Progenitor cell of endocrine pancreas (in vitro differentiated cells): ENCODE measurements around the gene AKAP9. TPM values are rescaled to one million over a fixed set of nuclear protein-coding genes. Genes with fewer than 3 reads are reported as not detected.
"Not testable (repeated sequence)": the region's sequence is repeated elsewhere in the genome, so short reads cannot be mapped to it uniquely, and the experiment has no call there.

Source experiments
- DNase-seq: peaks from one replicate; pipeline ENCODE4 v3.0.0; 2021; ENCODE audit warnings: low spot score; ENCODE audit not compliant: unreplicated experiment
- H3K27ac Mint-ChIP-seq: 2 replicates; pipeline ENCODE4 v1.8.0; 2021; ENCODE audit warnings: mild to moderate bottlenecking, moderate library complexity, mixed read lengths
- H3K27me3 Mint-ChIP-seq: 2 replicates; pipeline ENCODE4 v1.8.0; 2021; ENCODE audit warnings: mixed read lengths
- H3K36me3 Mint-ChIP-seq: 2 replicates; pipeline ENCODE4 v1.8.0; 2022; ENCODE audit warnings: mixed read lengths; ENCODE audit not compliant: insufficient read depth
- H3K4me1 Mint-ChIP-seq: 2 replicates; pipeline ENCODE4 v1.8.0; 2021; ENCODE audit warnings: low read depth, mixed read lengths
- H3K4me3 Mint-ChIP-seq: 2 replicates; pipeline ENCODE4 v1.8.0; 2021; ENCODE audit warnings: low read depth, mild to moderate bottlenecking, moderate library complexity, mixed read lengths
- H3K9me3 Mint-ChIP-seq: 2 replicates; pipeline ENCODE4 v1.8.0; 2021; ENCODE audit warnings: low read depth, mixed read lengths
- CTCF ChIP-seq: fragments of 200-600 bp; sonication (generic); IDR thresholded peaks from one replicate; pipeline ENCODE4 v1.5.0; 2021; ENCODE audit warnings: antibody characterized with exemption, mild to moderate bottlenecking; ENCODE audit not compliant: unreplicated experiment
- total RNA-seq: library from RNA; stranded (reverse); gene quantifications from 2 replicates; pipeline ENCODE4 v1.2.1, GENCODE V29; 2021

Gene AKAP9
- total RNA-seq, 1 donor from 2014 or later: 105 TPM

- H3K4me1 Mint-ChIP-seq: no peaks in the 10 kb centered on the region
- H3K36me3 Mint-ChIP-seq: peaks cover 11% of the 10 kb centered on the region
- no peaks in the 10 kb centered on the region for H3K9me3 Mint-ChIP-seq
- H3K27ac Mint-ChIP-seq: no peak overlapping the region
- no peak for TF ChIP-seq CTCF
- no peak overlapping the region for H3K4me3 Mint-ChIP-seq
- no peaks in the 10 kb centered on the region for H3K27me3 Mint-ChIP-seq
- no peak for DNase-seq
Measured at GRCh38 chr7:91973639-91974038, 33.0 kb downstream of the AKAP9 start.

GRCh38 chr7:91974066-91974465 is 33.4 kb downstream of the AKAP9 start:
- Mint-ChIP-seq H3K4me1 (no peaks in the 10 kb centered on the region), H3K27me3 (no peaks in the 10 kb centered on the region), H3K4me3 (no peak overlapping the region), H3K9me3 (no peaks in the 10 kb centered on the region), H3K27ac (no peak overlapping the region), H3K36me3 (peaks cover 11% of the 10 kb centered on the region)
- DNase-seq: no peak
- TF ChIP-seq CTCF: no peak

- Mint-ChIP-seq H3K4me1 (no peaks in the 10 kb centered on the region), H3K4me3 (no peak overlapping the region), H3K9me3 (no peaks in the 10 kb centered on the region), H3K36me3 (peaks cover 16% of the 10 kb centered on the region), H3K27me3 (no peaks in the 10 kb centered on the region), H3K27ac (no peak overlapping the region)
- no peak for DNase-seq
- no peak for TF ChIP-seq CTCF
Measured at GRCh38 chr7:91976743-91977142, 36.1 kb downstream of the AKAP9 start.

- TF ChIP-seq CTCF: no peak
- no peak overlapping the region for H3K27ac Mint-ChIP-seq
- peaks cover 15% of the 10 kb centered on the region for H3K9me3 Mint-ChIP-seq
- H3K4me3 Mint-ChIP-seq: no peak overlapping the region
- no peak for DNase-seq
- peaks cover 35% of the 10 kb centered on the region for H3K36me3 Mint-ChIP-seq
- H3K4me1 Mint-ChIP-seq: no peaks in the 10 kb centered on the region
- H3K27me3 Mint-ChIP-seq: no peaks in the 10 kb centered on the region
Measured at GRCh38 chr7:91979590-91979989, 38.9 kb downstream of the AKAP9 start.

- not testable (repeated sequence) for H3K27ac Mint-ChIP-seq, H3K27me3 Mint-ChIP-seq, H3K4me1 Mint-ChIP-seq, DNase-seq, H3K4me3 Mint-ChIP-seq
- Mint-ChIP-seq H3K9me3 (peaks cover 17% of the 10 kb centered on the region), H3K36me3 (peaks cover 42% of the 10 kb centered on the region)
Measured at GRCh38 chr7:91982352-91982751, 41.7 kb downstream of the AKAP9 start.

- Mint-ChIP-seq H3K36me3 (peaks cover 34% of the 10 kb centered on the region), H3K4me3 (no peak overlapping the region), H3K4me1 (peaks cover 14% of the 10 kb centered on the region), H3K27ac (no peak overlapping the region), H3K27me3 (no peaks in the 10 kb centered on the region), H3K9me3 (peaks cover 14% of the 10 kb centered on the region)
- no peak for TF ChIP-seq CTCF
- no peak for DNase-seq
Measured at GRCh38 chr7:91988213-91988612, 47.6 kb downstream of the AKAP9 start.
